ENCODE data around the gene TRIB2.
"Not testable (repeated sequence)": the region's sequence is repeated elsewhere in the genome, so short reads cannot be mapped to it uniquely, and the experiment has no call there.

Gene TRIB2
- total RNA-seq, result 145 to 266 reads per million in 2 donors

DNA sequence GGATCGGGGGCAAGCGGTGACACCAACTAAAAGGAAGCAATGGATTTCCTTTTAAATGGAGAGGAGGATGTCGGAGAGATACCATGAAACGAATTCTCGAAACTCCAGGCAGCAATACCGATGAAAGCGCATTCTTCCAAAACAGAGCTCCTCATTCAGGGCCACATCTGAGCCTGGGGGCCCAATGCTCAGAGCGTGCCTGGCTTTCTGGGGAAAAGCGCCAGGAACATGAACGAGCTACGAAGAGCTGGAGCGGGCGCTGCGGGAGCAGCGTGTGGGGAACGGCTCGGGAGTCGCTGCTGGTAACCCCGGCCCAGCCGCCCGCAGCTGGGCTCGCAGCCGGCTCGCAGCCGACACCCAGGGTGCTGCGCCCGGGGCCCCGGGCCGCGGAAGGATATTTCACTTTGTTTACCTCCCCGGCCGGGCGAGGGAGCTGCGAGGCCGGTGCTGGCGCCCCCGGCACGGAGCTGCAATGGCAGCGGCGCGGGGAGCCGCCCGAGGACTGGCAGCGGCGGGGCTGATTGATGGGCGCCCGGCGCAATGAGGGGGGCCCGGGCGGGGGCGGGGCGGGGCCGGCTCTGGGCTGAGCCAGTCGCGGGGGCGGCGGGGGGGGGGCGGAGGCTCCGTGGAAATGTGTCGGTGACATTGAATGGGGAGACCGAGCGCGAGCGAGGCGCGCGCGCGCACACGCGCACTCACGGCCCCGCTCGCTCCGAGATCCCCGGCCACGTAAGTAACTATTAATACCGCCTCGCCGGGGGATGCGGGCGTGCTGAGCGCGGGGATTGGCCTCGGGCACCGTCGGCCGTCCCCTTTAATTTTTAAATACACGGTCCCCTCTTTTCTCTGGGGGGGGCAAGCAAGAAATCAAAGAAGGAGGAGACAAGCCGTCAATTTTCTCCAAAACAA, at the start of gene TRIB2:
TSS of gene TRIB2 (plus strand) at position 655 of the 909 bp plus-strand sequence. CDS start 1,372 bp downstream, outside the sequence.
- DNase-seq, result peak; percentile 75 to 98 (median 87)

- DNase-seq, result no peak
Measured at GRCh38 chr2:12669036-12669435, 47.7 kb upstream of the TRIB2 start.

DNA sequence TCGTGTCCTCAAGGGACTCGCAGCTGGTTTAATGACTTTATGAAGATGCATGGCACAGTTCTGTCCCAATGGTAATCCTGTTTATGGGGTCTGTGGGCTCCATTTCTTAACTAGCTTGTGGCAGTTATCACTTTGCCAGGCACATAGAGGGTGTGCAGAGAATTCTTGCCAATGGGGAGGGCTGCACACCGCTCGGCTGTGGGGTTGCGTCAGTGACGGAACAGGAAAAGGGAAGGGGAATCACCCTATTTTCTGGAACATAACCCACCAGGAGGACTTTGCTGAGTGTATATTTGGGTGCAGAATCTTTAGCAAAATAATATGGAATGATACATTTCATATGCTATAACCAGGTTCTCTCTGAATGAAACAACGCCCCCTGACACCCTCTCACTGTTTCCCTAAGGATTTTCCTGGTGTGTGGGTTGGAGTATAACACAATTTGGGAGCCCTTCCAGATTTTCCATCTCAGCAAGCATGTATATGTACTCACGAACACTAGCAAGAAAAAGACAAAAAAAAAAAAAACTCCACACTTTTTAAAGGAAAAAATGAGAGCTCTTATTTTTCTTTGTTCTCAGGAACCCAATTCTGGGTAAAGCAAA, 43.9 kb upstream of the TRIB2 start:
- DNase-seq, result no peak

GRCh38 chr2:12674644-12675328, 42.0 kb upstream of the TRIB2 start:
- no peak for DNase-seq

DNA sequence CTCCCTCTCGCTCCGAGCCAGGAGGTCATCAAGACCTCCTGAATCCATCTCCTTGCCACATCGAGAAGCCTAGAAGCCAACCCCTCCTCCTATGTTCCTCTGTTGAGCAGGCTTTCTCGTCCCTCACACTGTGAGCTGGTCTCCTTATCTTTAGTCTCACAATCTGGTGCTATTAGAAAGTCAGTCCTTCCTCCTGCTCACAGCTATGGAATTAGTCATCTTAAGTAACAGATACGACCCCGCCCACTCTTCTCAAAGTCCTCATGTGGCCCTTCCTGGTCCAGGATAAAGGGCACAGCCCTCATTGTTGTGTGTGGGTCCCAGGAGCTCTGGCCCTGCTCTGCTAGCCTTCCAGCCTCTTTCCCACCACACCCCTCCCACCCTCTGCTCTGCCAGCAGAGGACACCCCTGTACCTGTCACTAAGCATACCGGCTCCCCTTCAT, 41.4 kb upstream of the TRIB2 start:
- no peak for DNase-seq

DNA sequence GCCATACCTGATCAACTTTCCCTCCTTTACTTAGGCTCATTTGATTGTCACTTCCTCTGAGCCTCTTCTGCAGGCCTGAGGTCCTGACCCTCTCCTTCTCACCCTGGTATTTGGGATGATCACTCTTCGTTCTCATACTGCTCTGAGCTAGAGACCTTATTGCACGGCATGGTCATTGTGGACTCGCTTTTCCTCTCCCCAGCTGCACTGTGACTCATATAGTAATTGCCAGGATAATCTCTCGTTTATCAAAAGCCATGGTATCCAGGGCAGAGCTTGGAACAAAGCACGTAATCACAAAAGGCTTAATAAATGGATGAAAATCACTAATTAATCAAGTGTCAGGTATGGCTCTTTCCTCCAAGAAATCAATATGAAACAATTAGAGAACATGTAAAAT, 40.9 kb upstream of the TRIB2 start:
- DNase-seq, result no peak

GRCh38 chr2:12676771-12677170, 40.0 kb upstream of the TRIB2 start:
- DNase-seq, result no peak

DNA sequence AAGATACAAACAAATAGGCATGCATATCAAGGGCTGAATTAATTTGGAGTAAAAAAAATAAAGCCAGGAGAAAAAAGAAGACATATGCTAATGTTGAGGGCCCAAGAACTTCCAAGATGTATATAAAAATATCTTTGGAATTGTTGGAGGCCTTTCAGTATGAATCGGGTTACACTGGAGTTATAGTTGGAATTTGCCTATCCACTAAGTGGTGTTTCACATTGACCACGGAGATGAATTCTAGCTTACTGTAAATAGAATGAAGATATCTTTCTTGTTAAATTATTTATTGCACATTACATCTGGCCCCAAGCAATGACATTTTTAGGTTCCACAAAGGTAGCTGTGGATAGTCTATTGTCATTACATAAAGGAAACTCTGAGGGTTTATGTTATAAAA, 38.5 kb upstream of the TRIB2 start:
- no peak for DNase-seq

DNA sequence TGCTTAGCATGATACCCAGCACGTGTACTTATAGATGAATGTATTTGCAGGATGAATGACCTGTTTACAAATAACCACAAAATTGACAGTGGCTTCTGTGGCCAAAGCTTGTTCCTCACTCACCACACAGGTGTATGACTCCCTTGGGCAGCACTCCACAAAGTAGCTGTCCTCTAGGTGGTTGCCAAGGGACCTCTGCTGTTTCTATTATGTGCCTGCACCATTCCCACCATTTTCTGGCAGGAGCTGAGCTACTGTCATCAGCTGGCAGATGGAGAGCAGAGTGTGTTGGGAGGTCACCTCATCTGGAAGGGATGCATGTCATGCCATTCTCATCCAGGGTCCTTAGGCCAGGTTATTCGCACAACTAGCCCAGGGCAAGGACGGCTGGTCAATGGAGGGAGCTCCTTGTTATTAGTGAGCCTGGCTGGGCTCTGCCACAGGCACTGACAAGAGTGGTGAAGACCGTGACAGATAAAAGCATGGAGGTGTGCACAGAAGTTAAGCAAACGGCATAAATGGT, 37.1 kb upstream of the TRIB2 start:
- DNase-seq, result no peak

DNA sequence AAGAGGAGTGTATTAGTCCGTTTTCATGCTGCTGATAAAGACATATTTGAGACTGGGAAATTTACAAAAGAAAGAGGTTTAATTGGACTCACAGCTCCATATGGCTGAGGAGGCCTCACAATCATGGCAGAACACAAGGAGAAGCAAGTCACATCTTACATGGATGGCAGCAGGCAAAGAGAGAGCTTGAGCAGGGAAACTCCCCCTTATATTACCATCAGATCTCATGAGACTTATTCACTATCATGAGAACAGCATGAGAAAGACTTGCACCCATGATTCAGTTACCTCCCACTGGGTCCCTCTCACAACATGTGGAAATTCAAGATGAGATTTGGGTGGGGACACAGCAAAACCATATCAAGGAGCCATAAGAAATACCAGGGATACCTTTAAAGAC, 36.6 kb upstream of the TRIB2 start:
- DNase-seq, result not testable (repeated sequence)

DNA sequence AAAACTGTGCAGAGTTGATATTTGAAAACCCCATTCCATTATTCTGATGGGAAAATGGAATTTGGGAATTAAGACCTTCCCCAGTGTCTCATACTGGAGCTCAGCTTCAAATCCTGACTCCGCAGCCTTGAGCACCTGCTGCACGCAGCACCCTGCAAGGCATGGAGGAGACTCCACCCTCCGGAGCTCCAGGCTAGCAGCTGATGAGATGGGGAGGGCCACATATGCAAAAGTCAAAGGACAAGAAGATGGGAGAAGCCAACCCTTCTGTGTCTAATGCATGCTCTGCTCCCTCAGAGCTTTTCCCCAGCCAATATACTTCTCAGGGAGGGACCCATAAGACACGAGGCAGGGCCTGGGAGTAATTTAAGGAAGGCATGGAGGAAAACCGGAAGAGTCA, 34.7 kb upstream of the TRIB2 start:
- no peak for DNase-seq

DNA sequence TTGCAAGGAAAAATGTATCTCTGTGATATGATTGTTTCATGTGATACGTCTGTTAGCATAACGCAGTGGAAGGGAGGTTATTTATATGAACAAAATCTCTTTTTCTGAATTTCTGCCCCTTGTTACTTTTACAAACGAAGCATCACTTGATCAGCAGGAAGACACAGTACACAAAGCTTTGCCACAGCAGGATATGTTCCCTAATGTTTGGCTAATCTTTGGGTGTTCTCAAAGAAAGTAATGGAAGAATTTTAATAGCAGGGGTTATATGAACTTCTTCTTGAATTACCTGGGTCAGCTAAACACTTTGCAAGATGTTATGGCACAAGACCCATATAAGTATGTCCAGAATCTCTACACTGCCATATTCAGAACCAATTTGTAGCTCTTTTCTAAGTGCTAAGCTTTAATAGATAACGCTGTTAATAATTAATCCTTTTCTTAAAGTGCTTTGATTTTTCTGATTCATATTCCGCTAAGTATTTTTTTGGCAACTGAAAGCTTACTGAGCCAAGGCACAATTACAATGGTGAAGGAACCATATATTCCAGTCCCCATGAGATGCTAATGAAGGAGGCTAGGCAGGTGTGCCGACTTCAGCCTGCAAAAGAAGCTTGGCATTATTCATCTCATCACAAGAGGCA, 33.2 kb upstream of the TRIB2 start:
- no peak for DNase-seq

DNA sequence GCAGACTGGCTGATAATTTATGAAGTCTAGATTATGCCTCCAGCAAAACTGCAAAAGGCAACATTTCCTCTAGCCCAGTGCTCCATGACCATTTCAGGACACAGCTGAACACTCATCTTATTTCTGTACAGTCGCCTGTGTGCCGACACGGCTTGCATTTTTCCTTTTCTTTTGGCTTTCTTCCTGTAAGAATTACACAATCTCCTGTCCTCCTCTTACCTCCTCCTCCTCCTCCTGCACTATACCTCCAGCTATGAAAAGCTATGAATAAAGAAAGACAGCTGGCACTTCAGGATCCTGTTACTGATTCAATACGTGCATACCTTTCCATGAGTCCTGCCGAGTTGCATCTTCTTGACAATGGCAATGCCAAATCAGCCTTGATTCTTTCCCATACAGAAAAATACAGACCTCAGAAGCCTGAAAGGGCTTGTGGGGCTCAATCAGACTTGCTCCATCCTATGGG, 32.2 kb upstream of the TRIB2 start:
- no peak for DNase-seq

DNA sequence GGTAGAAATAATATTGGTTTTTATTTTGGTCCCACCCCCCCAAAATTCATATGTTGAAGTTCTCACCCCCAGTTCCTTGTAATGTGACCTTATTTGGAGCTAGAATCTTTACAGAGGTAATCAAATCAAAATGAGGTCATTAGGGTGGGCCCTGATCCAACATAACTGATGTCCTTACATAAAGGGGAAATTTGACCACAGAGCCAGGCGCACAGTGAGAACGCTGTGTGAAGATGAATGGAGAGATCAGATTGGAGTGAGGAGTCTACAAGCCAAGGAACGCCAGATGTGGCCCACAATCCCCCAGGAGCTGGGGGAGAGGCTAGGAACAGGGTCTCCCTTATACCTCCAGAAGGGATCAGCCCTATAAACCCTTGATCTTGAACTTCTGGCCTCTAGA, 31.6 kb upstream of the TRIB2 start:
- DNase-seq, result no peak

GRCh38 chr2:12685956-12686355, 30.8 kb upstream of the TRIB2 start:
- no peak for DNase-seq

- peak in 1 of 5 experiments; percentile 9 for DNase-seq
Measured at GRCh38 chr2:12686708-12687283, 29.9 kb upstream of the TRIB2 start.

GRCh38 chr2:12688091-12688490, 28.6 kb upstream of the TRIB2 start:
- no peak for DNase-seq

- DNase-seq, result no peak
Measured at GRCh38 chr2:12688893-12689292, 27.8 kb upstream of the TRIB2 start.

- DNase-seq, result no peak
Measured at GRCh38 chr2:12693509-12693908, 23.2 kb upstream of the TRIB2 start.

- DNase-seq, result peak in 1 of 5 experiments; percentile 48
Measured at GRCh38 chr2:12694990-12695774, 21.6 kb upstream of the TRIB2 start.

DNA sequence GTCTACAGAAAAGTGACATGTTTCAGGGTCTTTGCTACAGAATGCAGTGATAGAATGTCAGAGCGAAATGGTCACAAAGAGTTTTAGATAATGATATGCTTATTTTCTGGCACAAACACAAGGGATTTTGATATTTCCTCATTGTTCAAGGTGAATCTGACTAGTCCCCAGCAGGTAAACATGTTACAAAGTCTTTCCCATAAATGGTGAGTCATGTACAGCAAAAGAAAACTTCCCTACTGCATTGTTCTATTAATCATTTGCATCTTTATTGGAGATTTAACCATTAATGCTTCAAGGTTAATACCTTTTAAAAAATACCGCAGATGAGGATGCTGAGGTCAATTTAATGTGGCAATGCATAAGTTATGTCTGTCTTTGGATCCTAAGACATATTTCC, 19.1 kb upstream of the TRIB2 start:
- DNase-seq, result no peak
